Loucy (cell line): Measurements from ENCODE around the gene RBM44.

ENCODE experiments used
- H2AFZ ChIP-seq: fragments of 200-600 bp; sonication (generic); 2 replicates; pipeline ENCODE4 v1.6.0; 2016; ENCODE audit warnings: antibody characterized with exemption, mild to moderate bottlenecking, low read length, moderate library complexity
- H3F3A ChIP-seq: fragments of 200-600 bp; 2 replicates; pipeline ENCODE4 v1.6.0; 2016; ENCODE audit warnings: antibody characterized with exemption, low read depth, mild to moderate bottlenecking
- H3K27me3 ChIP-seq: fragments of 200-600 bp; sonication (generic); 2 replicates; pipeline ENCODE4 v1.6.1; 2014; ENCODE audit warnings: low read length, mild to moderate bottlenecking; ENCODE audit not compliant: insufficient read depth, poor library complexity, severe bottlenecking
- H3K36me3 ChIP-seq: fragments of 200-600 bp; sonication (generic); 2 replicates; pipeline ENCODE4 v1.6.1; 2016; ENCODE audit warnings: low read length; ENCODE audit not compliant: insufficient read depth
- H3K4me1 ChIP-seq: fragments of 200-600 bp; sonication (generic); 2 replicates; pipeline ENCODE4 v1.5.1; 2014; ENCODE audit warnings: low read length, mild to moderate bottlenecking; ENCODE audit not compliant: insufficient read depth, poor library complexity, severe bottlenecking
- H3K4me2 ChIP-seq: fragments of 200-600 bp; sonication (generic); 2 replicates; pipeline ENCODE4 v1.6.0; 2014; ENCODE audit warnings: antibody characterized with exemption, low read length, low read depth, mild to moderate bottlenecking; ENCODE audit not compliant: poor library complexity, severe bottlenecking
- H3K4me3 ChIP-seq: fragments of 200-600 bp; sonication (generic); 2 replicates; pipeline ENCODE4 v1.5.1; 2014; ENCODE audit warnings: low read length, mild to moderate bottlenecking, mixed read lengths; ENCODE audit not compliant: poor library complexity, severe bottlenecking
- H3K79me2 ChIP-seq: fragments of 200-600 bp; sonication (generic); 2 replicates; pipeline ENCODE4 v1.6.1; 2014; ENCODE audit warnings: low read length; ENCODE audit not compliant: insufficient read depth
- H3K9ac ChIP-seq: fragments of 200-600 bp; sonication (generic); 2 replicates; pipeline ENCODE4 v1.6.0; 2014; ENCODE audit warnings: mild to moderate bottlenecking, low read depth, low read length, moderate library complexity; ENCODE audit not compliant: poor library complexity, severe bottlenecking
- H3K9me2 ChIP-seq: fragments of 200-600 bp; sonication (generic); replicated peaks from 2 replicates; pipeline ENCODE4 v1.6.1; 2016; ENCODE audit warnings: low read depth, low read length, mixed read lengths
- H3K9me3 ChIP-seq: fragments of 200-600 bp; sonication (generic); 2 replicates; pipeline ENCODE4 v1.6.1; 2014; ENCODE audit warnings: mild to moderate bottlenecking, antibody characterized with exemption, low read length, low read depth; ENCODE audit not compliant: insufficient read depth
- H4K20me1 ChIP-seq: fragments of 200-600 bp; sonication (generic); 2 replicates; pipeline ENCODE4 v1.6.0; 2014; ENCODE audit warnings: antibody characterized with exemption, low read length, mild to moderate bottlenecking; ENCODE audit not compliant: insufficient read depth, poor library complexity, severe bottlenecking
- EZH2phosphoT487 ChIP-seq: fragments of 200-600 bp; IDR thresholded peaks from 2 replicates; pipeline ENCODE4 v1.6.1; 2018; ENCODE audit warnings: antibody characterized with exemption, mild to moderate bottlenecking, moderate library complexity, borderline replicate concordance
- TF ChIP-seq, protein P1 (sequence below): fragments of 200-600 bp; sonication (generic); conservative IDR thresholded peaks from 2 replicates; pipeline ENCODE4 v1.5.1; 2014; ENCODE audit warnings: mild to moderate bottlenecking, antibody characterized with exemption, low read length

The RBM44 gene

DNA sequence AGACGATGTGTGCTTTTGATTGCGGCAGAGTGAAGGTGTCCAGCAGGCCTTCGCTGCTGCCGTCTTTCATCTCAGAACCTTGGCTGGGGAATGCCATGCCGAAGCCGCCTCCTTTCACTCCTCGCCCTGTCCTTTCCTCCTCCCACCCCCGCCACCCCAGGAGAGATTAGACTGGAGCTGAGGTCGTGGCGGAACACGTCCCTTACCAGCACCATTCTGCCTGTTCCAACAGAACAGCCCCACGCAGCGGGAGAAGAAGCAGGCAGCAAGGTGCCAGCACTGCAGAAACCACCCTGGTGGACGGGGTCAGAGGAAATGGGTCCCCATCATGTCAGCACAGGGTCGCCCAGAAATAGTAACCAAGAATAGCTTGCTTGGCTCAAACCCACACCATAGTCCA is 24.8 kb upstream of the RBM44 start:
- H2AFZ ChIP-seq = no peak overlapping the region
- no peaks in the 10 kb centered on the region for H3K27me3 ChIP-seq
- H3K4me1 ChIP-seq = no peaks in the 10 kb centered on the region
- H3K9ac ChIP-seq = no peak overlapping the region
- H4K20me1 ChIP-seq = no peaks in the 10 kb centered on the region
- H3K4me3 ChIP-seq = no peak overlapping the region
- TF ChIP-seq, protein P1, sequence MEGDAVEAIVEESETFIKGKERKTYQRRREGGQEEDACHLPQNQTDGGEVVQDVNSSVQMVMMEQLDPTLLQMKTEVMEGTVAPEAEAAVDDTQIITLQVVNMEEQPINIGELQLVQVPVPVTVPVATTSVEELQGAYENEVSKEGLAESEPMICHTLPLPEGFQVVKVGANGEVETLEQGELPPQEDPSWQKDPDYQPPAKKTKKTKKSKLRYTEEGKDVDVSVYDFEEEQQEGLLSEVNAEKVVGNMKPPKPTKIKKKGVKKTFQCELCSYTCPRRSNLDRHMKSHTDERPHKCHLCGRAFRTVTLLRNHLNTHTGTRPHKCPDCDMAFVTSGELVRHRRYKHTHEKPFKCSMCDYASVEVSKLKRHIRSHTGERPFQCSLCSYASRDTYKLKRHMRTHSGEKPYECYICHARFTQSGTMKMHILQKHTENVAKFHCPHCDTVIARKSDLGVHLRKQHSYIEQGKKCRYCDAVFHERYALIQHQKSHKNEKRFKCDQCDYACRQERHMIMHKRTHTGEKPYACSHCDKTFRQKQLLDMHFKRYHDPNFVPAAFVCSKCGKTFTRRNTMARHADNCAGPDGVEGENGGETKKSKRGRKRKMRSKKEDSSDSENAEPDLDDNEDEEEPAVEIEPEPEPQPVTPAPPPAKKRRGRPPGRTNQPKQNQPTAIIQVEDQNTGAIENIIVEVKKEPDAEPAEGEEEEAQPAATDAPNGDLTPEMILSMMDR = no peak
- no peak for TF ChIP-seq EZH2phosphoT487
- no peaks in the 10 kb centered on the region for H3F3A ChIP-seq
- H3K79me2 ChIP-seq = no peaks in the 10 kb centered on the region
- H3K9me2 ChIP-seq = no peaks in the 10 kb centered on the region
- H3K9me3 ChIP-seq = no peaks in the 10 kb centered on the region
- H3K4me2 ChIP-seq = no peak overlapping the region
- H3K36me3 ChIP-seq = peaks cover 69% of the 10 kb centered on the region; the same call in 1 of the 2 replicates

DNA sequence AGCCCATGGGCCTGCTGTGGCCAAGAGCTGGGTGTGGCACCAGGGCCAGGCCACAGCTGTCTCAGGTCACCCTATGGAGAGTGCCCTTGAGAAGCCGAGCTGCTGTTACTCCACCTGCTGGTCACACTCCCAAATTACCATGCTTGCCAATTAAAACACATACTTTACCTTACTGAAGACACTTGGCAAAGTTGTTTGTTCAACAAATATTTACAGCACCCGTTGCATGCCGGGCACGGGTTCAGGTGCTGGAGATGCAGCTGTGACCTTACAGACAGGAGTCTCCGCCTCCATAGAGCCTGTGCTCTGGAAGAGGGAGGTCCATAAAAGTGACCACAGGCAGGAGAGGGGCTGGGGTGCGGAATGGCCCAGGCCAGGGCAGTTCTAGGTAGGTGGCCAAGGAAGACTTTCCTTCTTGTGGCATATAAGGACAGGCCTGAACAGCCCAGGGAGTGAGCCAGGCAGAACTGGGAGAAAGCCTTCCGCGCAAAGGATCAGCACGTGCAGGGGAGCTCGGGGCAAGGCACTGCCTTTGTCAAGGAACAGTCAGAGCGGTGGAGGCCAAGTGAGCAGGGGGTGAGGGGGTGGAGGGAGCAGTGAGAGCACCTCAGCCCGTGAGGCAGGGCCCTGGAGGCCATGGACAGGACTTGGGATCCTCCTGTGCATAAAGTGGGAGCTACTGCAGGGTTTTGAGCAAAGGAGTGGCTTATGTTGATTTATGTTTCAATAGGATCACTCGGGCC is 23.6 kb upstream of the RBM44 start:
- Histone ChIP-seq H4K20me1 (no peaks in the 10 kb centered on the region), H3K27me3 (no peaks in the 10 kb centered on the region), H3K4me2 (no peak overlapping the region), H3K9me2 (no peaks in the 10 kb centered on the region), H3K9me3 (no peaks in the 10 kb centered on the region), H3K79me2 (no peaks in the 10 kb centered on the region), H3F3A (no peaks in the 10 kb centered on the region), H2AFZ (no peak overlapping the region), H3K36me3 (peaks cover 72% of the 10 kb centered on the region; the same call in 1 of the 2 replicates), H3K4me1 (no peaks in the 10 kb centered on the region), H3K4me3 (no peak overlapping the region), H3K9ac (no peak overlapping the region)
- TF ChIP-seq, protein P1 = peak; percentile 77
- no peak for TF ChIP-seq EZH2phosphoT487

- Histone ChIP-seq H3K27me3 (no peaks in the 10 kb centered on the region), H2AFZ (no peak overlapping the region), H3K4me1 (no peaks in the 10 kb centered on the region), H4K20me1 (no peaks in the 10 kb centered on the region), H3F3A (no peaks in the 10 kb centered on the region), H3K9me2 (no peaks in the 10 kb centered on the region), H3K9me3 (no peaks in the 10 kb centered on the region), H3K36me3 (peaks cover 67% of the 10 kb centered on the region; the same call in 1 of the 2 replicates), H3K9ac (no peak overlapping the region), H3K4me3 (no peak overlapping the region), H3K4me2 (no peak overlapping the region), H3K79me2 (no peaks in the 10 kb centered on the region)
- TF ChIP-seq, protein P1 = no peak
- no peak for TF ChIP-seq EZH2phosphoT487
Measured at GRCh38 chr2:237779521-237779920, 19.1 kb upstream of the RBM44 start.
